Measurements from ENCODE around the gene UPF3A. TPM values are rescaled to one million over a fixed set of nuclear protein-coding genes. Genes with fewer than 3 reads are reported as not detected.

Gene UPF3A
- total and polyA plus RNA-seq, 9 of the 15 experiments (the other 6 are each of a cell fraction or from before 2014, with no cell fraction given): 15.6 to 76.5 (median 40.9) TPM

DNA sequence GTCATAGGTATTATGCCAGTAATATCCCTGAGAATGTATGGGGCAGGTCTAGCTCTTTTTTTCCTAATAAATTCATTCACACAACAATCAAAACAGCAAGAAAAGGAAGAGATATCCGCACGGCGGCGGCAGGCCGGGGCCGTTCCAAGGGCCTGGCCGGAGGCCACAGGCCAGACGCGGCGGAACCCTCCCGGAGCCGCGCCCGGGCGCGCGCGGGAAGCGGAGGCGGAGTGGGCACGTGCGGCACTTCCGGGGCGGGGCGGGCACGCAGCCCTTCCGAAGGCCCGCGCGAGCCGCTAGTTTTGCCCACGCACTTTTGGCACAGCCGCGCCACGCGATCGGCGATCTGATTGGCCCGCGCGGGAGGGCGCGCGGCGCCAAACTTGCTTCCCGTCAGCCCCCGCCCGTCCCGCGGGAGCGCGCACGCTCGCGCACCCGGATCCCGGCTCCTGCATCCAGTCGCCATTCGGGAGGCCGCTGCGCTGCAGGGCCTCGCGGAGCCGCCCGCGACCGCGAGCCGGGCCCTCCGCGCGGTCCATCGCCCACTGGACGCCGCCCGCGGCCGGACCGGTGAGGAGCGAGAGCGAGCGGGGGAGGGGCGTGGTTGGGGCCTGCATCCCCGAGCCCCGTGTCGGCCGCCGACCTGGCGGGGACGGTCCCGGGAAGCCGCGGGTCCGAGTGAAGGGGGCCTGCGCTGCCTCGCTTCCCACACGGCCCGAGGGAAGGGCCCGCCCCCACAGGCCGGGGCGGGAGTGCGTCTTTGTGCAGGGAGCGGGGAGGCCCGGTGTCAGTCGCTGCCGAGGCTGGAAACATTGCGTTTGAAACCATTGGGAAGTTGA, 32.9 kb downstream of the UPF3A start, which contains the start of gene CHAMP1 (continued):
- TF ChIP-seq, protein P1, sequence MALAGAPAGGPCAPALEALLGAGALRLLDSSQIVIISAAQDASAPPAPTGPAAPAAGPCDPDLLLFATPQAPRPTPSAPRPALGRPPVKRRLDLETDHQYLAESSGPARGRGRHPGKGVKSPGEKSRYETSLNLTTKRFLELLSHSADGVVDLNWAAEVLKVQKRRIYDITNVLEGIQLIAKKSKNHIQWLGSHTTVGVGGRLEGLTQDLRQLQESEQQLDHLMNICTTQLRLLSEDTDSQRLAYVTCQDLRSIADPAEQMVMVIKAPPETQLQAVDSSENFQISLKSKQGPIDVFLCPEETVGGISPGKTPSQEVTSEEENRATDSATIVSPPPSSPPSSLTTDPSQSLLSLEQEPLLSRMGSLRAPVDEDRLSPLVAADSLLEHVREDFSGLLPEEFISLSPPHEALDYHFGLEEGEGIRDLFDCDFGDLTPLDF (CRISPR knock-in tag; IDR thresholded peaks at IDR 0.05): peak; percentile 85
- TF ChIP-seq SMARCA4 (IDR thresholded peaks at IDR 0.05) (no peak), CHD2 (IDR thresholded peaks at IDR 0.05; ENCODE audit: low read depth, low read length) (peak; percentile 52; the same call in 1 of the 2 replicates), RBBP5 (IDR thresholded peaks at IDR 0.05; ENCODE audit: borderline replicate concordance, insufficient read depth, low read length, poor library complexity, severe bottlenecking) (peak; percentile 74), ZZZ3 (IDR thresholded peaks at IDR 0.05) (no peak), YY1 (IDR thresholded peaks at IDR 0.05; ENCODE audit: borderline replicate concordance in 1 of 3, control insufficient read depth in 1 of 3, extremely low read depth in 1 of 3, insufficient read depth in 3 of 3, insufficient read length in 1 of 3, insufficient replicate concordance in 2 of 3, low read depth in 1 of 3, low read length in 2 of 3) (peak; percentile 7 to 81 (median 77)), NR3C1 (CRISPR knock-in tag; IDR thresholded peaks at IDR 0.05) (peak; percentile 51; the same call in 1 of the 2 replicates), BHLHE40 (IDR thresholded peaks at IDR 0.05; ENCODE audit: low read length) (peak; percentile 99), ZNF785 (CRISPR knock-in tag; IDR thresholded peaks at IDR 0.05) (no peak), ZC3H4 (CRISPR knock-in tag; IDR thresholded peaks at IDR 0.05; ENCODE audit: borderline replicate concordance) (no peak)
- TF ChIP-seq, protein P2, sequence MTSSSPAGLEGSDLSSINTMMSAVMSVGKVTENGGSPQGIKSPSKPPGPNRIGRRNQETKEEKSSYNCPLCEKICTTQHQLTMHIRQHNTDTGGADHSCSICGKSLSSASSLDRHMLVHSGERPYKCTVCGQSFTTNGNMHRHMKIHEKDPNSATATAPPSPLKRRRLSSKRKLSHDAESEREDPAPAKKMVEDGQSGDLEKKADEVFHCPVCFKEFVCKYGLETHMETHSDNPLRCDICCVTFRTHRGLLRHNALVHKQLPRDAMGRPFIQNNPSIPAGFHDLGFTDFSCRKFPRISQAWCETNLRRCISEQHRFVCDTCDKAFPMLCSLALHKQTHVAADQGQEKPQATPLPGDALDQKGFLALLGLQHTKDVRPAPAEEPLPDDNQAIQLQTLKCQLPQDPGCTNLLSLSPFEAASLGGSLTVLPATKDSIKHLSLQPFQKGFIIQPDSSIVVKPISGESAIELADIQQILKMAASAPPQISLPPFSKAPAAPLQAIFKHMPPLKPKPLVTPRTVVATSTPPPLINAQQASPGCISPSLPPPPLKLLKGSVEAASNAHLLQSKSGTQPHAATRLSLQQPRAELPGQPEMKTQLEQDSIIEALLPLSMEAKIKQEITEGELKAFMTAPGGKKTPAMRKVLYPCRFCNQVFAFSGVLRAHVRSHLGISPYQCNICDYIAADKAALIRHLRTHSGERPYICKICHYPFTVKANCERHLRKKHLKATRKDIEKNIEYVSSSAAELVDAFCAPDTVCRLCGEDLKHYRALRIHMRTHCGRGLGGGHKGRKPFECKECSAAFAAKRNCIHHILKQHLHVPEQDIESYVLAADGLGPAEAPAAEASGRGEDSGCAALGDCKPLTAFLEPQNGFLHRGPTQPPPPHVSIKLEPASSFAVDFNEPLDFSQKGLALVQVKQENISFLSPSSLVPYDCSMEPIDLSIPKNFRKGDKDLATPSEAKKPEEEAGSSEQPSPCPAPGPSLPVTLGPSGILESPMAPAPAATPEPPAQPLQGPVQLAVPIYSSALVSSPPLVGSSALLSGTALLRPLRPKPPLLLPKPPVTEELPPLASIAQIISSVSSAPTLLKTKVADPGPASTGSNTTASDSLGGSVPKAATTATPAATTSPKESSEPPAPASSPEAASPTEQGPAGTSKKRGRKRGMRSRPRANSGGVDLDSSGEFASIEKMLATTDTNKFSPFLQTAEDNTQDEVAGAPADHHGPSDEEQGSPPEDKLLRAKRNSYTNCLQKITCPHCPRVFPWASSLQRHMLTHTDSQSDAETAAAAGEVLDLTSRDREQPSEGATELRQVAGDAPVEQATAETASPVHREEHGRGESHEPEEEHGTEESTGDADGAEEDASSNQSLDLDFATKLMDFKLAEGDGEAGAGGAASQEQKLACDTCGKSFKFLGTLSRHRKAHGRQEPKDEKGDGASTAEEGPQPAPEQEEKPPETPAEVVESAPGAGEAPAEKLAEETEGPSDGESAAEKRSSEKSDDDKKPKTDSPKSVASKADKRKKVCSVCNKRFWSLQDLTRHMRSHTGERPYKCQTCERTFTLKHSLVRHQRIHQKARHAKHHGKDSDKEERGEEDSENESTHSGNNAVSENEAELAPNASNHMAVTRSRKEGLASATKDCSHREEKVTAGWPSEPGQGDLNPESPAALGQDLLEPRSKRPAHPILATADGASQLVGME (CRISPR knock-in tag; IDR thresholded peaks at IDR 0.05): peak; percentile 67; the same call in 1 of the 2 replicates
- TF ChIP-seq, protein P3, sequence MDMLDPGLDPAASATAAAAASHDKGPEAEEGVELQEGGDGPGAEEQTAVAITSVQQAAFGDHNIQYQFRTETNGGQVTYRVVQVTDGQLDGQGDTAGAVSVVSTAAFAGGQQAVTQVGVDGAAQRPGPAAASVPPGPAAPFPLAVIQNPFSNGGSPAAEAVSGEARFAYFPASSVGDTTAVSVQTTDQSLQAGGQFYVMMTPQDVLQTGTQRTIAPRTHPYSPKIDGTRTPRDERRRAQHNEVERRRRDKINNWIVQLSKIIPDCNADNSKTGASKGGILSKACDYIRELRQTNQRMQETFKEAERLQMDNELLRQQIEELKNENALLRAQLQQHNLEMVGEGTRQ (CRISPR knock-in tag; IDR thresholded peaks at IDR 0.05): peak; percentile 51
- TF ChIP-seq, protein P4, sequence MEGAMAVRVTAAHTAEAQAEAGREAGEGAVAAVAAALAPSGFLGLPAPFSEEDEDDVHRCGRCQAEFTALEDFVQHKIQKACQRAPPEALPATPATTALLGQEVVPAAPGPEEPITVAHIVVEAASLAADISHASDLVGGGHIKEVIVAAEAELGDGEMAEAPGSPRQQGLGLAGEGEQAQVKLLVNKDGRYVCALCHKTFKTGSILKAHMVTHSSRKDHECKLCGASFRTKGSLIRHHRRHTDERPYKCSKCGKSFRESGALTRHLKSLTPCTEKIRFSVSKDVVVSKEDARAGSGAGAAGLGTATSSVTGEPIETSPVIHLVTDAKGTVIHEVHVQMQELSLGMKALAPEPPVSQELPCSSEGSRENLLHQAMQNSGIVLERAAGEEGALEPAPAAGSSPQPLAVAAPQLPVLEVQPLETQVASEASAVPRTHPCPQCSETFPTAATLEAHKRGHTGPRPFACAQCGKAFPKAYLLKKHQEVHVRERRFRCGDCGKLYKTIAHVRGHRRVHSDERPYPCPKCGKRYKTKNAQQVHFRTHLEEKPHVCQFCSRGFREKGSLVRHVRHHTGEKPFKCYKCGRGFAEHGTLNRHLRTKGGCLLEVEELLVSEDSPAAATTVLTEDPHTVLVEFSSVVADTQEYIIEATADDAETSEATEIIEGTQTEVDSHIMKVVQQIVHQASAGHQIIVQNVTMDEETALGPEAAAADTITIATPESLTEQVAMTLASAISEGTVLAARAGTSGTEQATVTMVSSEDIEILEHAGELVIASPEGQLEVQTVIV (CRISPR knock-in tag; IDR thresholded peaks at IDR 0.05; ENCODE audit: borderline replicate concordance): no peak

All from K562 (cell line).